ENCODE data around the gene PPEF2.
A peak's percentile ranks its signal among the peaks of the same experiment; 100 is the strongest.
"Not testable (repeated sequence)": the region's sequence is repeated elsewhere in the genome, so short reads cannot be mapped to it uniquely, and the experiment has no call there.

PPEF2 gene

GRCh38 chr4:75912968-75913367 is 10.7 kb upstream of the PPEF2 start:
- DNase-seq (ENCODE audit: extremely low read depth, low read depth), result no peak
- TF ChIP-seq CTCF (IDR thresholded peaks at IDR 0.05; ENCODE audit: low read depth, low read length), result no peak

- DNase-seq (ENCODE audit: extremely low read depth, low read depth), result not testable (repeated sequence)
These were observed 8.6 kb upstream of the PPEF2 start for GRCh38 chr4:75910831-75911230.

- no peak for DNase-seq (ENCODE audit: extremely low read depth, low read depth)
- TF ChIP-seq CTCF (IDR thresholded peaks at IDR 0.05; ENCODE audit: low read depth, low read length), result no peak
These were observed 7.2 kb upstream of the PPEF2 start for GRCh38 chr4:75909405-75909804.

- no peak for TF ChIP-seq CTCF (IDR thresholded peaks at IDR 0.05; ENCODE audit: low read depth, low read length)
These were observed 6.3 kb upstream of the PPEF2 start for GRCh38 chr4:75908555-75908954.

GRCh38 chr4:75907966-75908365 is 5.7 kb upstream of the PPEF2 start:
- DNase-seq (ENCODE audit: extremely low read depth, low read depth), result no peak
- TF ChIP-seq CTCF (IDR thresholded peaks at IDR 0.05; ENCODE audit: low read depth, low read length), result no peak

More at GRCh38 chr4:75908555-75908954, 6.3 kb upstream of the PPEF2 start:
- DNase-seq (ENCODE audit: extremely low read depth, low read depth), result no peak

GRCh38 chr4:75904076-75904475 is 1.8 kb upstream of the PPEF2 start:
- TF ChIP-seq CTCF (IDR thresholded peaks at IDR 0.05; ENCODE audit: low read depth, low read length), result no peak
- no peak for DNase-seq (ENCODE audit: extremely low read depth, low read depth)

GRCh38 chr4:75898536-75898935 is 3.7 kb downstream of the PPEF2 start:
- no peak for DNase-seq (ENCODE audit: extremely low read depth, low read depth)
- TF ChIP-seq CTCF (IDR thresholded peaks at IDR 0.05; ENCODE audit: low read depth, low read length), result no peak

- DNase-seq (ENCODE audit: extremely low read depth, low read depth), result no peak
- peak; percentile 59 for TF ChIP-seq CTCF (IDR thresholded peaks at IDR 0.05; ENCODE audit: low read depth, low read length)
These were observed 6.4 kb downstream of the PPEF2 start for GRCh38 chr4:75895744-75896314.
